ENCODE data around the gene OR6J1. TPM values are rescaled to one million over a fixed set of nuclear protein-coding genes. Genes with fewer than 3 reads are reported as not detected.

OR6J1 gene
- total RNA-seq, 3 donors from 2014 or later = not detected

DNA sequence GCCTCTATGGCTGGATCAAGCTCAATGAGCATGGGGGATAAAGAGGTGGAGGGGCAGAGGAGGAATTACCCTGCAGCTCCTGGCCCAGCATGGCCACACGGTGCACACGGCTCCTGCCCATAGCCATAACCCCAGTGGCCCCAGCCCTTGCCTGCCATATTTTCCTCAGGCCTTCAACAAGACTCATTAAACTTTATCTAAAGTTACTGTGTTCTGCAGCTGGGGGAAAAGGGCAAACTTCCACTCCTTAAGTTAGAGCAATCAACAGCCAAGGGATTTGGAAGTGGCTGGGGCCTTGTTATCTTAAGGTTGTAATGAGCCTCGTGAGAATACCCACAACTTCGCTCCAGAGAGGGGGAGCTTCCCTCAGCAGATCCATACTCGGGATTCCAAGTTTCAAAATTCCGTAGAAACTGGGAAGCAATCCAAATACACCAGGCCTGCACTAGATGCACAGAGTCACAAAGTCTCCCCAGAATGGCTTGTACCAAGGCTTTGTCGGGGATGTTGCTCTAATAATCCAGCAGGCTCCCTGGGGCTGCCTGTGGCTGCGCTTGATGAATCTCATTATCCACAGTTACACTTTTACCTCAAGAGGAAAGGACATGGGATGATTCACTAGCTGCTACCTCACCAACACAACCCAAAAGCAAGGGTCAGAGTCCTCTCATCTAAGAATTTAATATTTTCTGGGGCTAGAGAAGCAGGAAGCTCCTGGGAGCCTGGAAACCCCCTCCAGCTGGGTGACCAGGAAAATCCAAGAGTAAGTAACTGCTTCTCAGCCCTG lies 13.0 kb upstream of the OR6J1 start:
- H3K9me3 ChIP-seq = no peaks in the 10 kb centered on the region
- no peak overlapping the region for H3K4me3 ChIP-seq
- intact Hi-C loops (cut with DNase I, micrococcal nuclease) = no loop called here
- no peaks in the 10 kb centered on the region for H3K36me3 ChIP-seq (ENCODE audit: low read depth)
- DNase-seq (no peak), ATAC-seq (peak; percentile 57)
- H3K4me1 ChIP-seq (ENCODE audit: low read depth) = peaks cover 3% of the 10 kb centered on the region
- TF ChIP-seq, protein P1, sequence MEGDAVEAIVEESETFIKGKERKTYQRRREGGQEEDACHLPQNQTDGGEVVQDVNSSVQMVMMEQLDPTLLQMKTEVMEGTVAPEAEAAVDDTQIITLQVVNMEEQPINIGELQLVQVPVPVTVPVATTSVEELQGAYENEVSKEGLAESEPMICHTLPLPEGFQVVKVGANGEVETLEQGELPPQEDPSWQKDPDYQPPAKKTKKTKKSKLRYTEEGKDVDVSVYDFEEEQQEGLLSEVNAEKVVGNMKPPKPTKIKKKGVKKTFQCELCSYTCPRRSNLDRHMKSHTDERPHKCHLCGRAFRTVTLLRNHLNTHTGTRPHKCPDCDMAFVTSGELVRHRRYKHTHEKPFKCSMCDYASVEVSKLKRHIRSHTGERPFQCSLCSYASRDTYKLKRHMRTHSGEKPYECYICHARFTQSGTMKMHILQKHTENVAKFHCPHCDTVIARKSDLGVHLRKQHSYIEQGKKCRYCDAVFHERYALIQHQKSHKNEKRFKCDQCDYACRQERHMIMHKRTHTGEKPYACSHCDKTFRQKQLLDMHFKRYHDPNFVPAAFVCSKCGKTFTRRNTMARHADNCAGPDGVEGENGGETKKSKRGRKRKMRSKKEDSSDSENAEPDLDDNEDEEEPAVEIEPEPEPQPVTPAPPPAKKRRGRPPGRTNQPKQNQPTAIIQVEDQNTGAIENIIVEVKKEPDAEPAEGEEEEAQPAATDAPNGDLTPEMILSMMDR (IDR thresholded peaks at IDR 0.05) = no peak

DNA sequence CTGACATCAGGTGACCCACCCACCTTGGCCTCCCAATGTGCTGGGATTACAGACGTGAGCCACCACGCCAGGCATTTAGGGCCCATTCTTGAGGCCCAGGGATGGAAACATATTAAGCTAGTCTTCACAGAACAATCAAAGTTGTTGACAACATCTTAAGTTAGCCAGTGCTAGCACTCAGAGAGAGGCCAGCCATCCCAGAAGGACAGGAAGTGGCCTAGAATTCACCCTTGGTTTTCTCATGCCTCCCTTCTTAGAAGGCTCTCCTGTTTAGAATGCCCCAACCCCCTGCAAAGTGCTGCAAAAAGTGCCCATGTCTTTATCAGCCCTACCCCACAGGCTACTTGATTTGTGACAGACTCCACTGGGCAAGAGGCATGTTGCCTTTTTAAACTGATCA lies 12.1 kb upstream of the OR6J1 start:
- no peaks in the 10 kb centered on the region for H3K9me3 ChIP-seq
- DNase-seq = no peak
- TF ChIP-seq, protein P1 (IDR thresholded peaks at IDR 0.05) = no peak
- H3K36me3 ChIP-seq (ENCODE audit: low read depth) = no peaks in the 10 kb centered on the region
- ATAC-seq = no peak
- no peak overlapping the region for H3K4me3 ChIP-seq
- peaks cover 3% of the 10 kb centered on the region for H3K4me1 ChIP-seq (ENCODE audit: low read depth)
- intact Hi-C loops (cut with DNase I, micrococcal nuclease) = no loop called here

DNA sequence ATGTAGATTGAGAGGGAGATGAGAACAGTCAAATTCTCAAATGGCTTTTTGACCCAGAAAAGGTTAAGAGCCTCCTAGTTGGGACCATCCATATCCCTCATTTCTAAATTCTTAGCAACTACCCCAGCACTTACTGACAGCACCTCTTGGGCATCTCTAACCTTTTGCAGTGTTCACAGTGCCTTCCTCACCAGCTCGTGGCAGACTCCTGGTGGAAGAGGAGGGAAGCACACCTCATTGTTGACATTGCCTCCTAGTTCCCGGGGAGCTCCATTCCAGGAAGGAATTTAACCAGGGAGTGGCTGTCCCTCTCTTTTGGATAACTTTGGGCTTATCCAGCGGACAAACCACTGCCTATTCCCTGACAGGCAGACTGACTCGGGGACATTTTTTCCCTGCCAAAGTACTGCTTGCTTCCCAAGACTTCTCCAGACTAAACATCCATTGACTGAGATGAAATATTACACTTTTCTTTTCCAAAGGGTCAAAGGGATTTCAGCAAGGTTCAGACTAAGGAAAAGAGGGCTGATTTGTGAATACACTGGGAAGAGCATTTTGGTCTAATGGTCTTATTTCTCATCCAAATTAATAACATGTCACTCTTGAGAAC lies 9.0 kb upstream of the OR6J1 start:
- Histone ChIP-seq H3K4me3 (no peak overlapping the region), H3K4me1 (ENCODE audit: low read depth) (no peaks in the 10 kb centered on the region), H3K36me3 (ENCODE audit: low read depth) (no peaks in the 10 kb centered on the region), H3K9me3 (no peaks in the 10 kb centered on the region)
- peak; percentile 90 for ATAC-seq
- peak in 2 of 3 donors; percentile 70 to 82 for DNase-seq
- intact Hi-C loops (cut with DNase I, micrococcal nuclease) = loop anchor here in 1 of 2 donors (5.0 kb wide), 1 partner anchor 96 kb away; no protein-coding TSS in a partner anchor
- TF ChIP-seq, protein P1 (IDR thresholded peaks at IDR 0.05) = peak; percentile 71

DNA sequence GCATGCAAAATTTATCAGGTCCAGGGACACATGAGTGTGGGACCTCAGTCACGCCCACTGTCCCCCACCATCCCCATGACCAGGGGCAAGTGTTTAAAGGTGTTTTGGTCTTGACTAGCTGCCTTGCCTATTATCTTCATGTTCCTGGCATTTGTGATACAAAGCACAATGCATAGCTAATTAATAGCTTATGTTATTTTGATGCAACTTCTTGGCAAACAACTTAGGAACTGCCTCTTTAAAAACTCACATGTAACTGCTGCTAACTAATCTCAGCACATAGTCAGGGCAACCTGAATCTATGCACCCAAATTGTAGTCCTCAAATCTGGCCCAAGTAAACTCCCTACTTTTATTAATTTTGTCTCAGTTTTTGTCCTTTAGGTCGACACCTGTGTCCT lies 7.4 kb upstream of the OR6J1 start:
- DNase-seq (no peak), ATAC-seq (no peak)
- intact Hi-C loops (cut with DNase I, micrococcal nuclease) = loop anchor here in 1 of 2 donors (5.0 kb wide), 1 partner anchor 94 kb away; no protein-coding TSS in a partner anchor
- Histone ChIP-seq H3K4me3 (no peak overlapping the region), H3K9me3 (no peaks in the 10 kb centered on the region), H3K36me3 (ENCODE audit: low read depth) (no peaks in the 10 kb centered on the region), H3K4me1 (ENCODE audit: low read depth) (no peaks in the 10 kb centered on the region)
- TF ChIP-seq, protein P1 (IDR thresholded peaks at IDR 0.05) = no peak

DNA sequence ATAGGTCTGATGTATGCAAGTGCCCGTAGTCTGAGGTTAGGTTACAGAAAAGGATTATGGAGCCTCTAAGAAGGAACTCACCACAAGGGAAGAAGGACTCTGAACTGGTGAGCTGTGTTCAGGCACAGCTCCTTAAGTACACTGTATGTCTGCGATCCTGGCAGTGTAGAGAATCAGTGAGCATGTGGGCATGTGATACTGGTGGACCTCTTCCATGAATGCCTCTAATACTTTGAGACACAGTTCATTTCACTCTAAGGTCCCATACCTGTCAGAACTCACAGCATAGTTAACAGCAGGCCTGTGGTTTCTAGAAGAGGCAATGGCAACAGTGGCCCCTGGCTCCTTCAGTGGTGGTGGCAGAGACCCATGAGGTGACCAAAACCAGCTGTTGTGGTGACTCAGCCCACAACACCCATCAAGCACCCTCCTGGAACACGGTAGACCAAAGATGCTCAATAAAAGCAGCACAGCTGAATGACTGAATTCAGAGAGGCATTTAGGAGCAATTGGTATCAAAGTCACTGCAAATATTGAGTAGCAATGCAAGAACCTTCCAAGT lies 6.9 kb upstream of the OR6J1 start:
- ATAC-seq = no peak

More for the DNA sequence above, 6.9 kb upstream of the OR6J1 start:
- H3K4me3 ChIP-seq = no peak overlapping the region
- DNase-seq = no peak
- TF ChIP-seq, protein P1 (IDR thresholded peaks at IDR 0.05) = no peak
- H3K4me1 ChIP-seq (ENCODE audit: low read depth) = no peaks in the 10 kb centered on the region
- no peaks in the 10 kb centered on the region for H3K9me3 ChIP-seq
- no peaks in the 10 kb centered on the region for H3K36me3 ChIP-seq (ENCODE audit: low read depth)
- intact Hi-C loops (cut with DNase I, micrococcal nuclease) = loop anchor here in 1 of 2 donors (5.0 kb wide), 1 partner anchor 94 kb away; no protein-coding TSS in a partner anchor

Measured in mucosa of descending colon (tissue), 3 donors.